ENCODE data around the gene SLIT3.

The SLIT3 gene

DNA sequence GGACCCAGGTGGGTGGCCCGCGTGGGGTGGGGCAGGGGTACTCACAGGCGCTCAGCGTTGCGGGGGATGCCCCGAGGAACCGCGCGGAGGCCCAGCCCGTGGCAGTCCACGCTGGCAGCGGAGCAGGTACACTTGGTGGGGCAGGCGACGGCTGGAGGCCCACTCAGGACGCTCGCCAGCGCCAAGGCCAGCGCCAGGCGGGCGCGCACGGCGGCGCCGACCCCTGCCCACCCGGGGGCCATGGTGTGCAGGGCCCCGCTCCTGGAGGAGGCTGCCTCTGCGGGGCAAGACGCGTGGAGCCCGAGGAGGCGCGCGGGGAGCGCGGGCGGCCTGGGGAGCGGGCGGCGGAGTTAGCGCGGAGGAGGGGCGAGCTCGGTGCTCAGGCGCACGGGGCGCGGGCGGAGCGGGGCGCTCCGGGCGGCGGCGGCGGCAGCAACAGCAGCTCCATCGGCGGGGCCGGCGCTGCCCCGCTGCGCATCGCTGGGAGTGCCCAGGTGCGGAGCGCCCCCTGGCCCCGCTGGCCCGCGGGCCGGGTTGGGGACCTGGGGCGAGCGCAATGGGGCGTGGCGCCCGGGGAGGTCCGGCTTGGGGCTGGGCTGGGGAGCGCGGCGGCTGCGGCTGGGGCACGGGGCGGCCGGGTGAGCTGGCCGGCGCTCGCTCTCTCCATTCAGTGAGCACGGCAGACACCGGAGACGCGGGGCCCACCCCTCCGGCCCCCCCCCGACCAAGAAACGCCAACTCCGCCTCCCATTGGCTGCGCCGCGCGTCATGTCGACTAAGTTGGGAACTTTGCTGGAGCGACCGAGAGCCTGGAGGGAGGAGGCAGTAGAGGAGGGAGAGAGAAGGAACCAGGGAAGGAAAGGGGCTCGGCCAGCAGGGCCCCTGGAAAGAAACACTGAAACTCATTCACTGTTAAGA lies at the start of gene SLIT3:
SLIT3 (minus strand) TSS at position 672 of the 918 bp plus-strand sequence; CDS start at position 242, 430 bp downstream.
- DNase-seq, result no peak

DNA sequence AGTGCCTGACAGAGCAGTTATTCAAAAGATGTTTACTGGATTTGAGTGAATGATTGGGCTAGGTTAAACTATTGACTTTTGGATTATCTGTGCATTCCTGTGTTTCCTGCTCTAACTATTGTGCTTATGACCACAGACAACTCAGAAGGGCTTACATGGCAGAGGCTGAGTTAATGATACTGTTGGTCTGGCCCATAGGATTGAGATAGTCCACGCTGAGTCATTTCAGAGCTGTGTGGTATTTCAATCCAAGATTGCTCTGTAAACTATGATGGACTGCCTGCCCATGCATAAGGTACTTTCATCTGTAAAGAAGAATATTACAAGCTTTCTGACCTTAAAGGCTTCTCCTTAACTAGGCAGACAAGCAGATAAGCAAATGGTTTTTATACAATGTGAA lies 49.1 kb upstream of the SLIT3 start:
- no peak for DNase-seq

DNA sequence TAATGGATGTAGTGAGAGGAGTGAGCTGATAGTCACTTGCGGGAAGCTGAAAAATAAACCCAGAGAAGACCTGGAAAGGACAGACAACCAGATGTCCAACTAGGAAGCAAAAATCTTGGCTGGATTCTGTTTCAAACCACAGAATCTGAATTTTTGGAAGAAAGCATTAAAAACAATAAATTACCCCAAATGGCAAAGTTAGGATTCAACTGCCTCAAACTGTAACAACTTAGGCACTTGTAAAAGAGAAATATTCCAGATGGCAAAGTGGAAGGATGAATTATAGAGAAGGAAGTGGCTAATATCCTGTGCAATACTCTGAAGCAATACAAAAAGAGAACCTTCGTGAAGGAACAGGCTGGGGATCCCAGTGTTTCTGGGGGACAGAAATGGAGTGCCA lies 46.8 kb upstream of the SLIT3 start:
- DNase-seq, result no peak

DNA sequence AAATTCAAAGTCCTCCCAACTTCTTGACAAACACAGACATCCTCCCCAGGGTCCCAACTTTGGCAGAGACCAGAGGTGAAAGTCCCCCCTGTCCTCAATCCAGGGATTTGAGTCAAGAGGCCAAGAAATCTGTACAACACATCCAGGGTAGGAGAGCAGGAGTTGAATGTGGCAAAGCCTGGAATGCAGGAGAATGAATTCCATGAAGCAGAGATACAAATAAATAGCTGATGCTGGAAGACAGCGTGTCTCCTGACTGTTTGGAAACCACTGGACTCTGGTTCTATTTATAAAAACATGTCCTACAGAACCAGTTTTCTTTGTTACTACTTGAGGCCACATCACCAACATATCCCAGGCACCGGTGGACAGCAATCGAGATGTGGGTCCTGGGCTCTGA lies 43.7 kb upstream of the SLIT3 start:
- no peak for DNase-seq

DNA sequence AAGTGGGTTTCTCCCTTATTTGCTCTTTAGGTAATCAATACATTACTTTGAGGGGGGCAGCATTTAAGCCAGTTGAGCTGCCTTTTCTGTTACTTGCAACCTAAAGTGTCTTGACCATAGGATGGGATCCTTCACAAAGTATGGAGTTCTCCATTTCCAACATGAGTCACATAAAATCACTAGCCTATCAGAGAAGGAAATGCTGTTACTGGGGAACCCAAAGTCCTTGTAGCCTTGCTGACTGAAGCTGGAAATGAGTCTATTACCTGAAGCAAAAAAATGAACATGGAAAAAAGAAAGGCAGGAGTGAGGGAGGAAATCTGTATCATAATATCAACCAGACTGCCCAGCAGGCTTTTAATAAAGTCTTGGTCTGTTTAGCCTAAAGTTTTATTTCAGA lies 42.8 kb upstream of the SLIT3 start:
- no peak for DNase-seq

DNA sequence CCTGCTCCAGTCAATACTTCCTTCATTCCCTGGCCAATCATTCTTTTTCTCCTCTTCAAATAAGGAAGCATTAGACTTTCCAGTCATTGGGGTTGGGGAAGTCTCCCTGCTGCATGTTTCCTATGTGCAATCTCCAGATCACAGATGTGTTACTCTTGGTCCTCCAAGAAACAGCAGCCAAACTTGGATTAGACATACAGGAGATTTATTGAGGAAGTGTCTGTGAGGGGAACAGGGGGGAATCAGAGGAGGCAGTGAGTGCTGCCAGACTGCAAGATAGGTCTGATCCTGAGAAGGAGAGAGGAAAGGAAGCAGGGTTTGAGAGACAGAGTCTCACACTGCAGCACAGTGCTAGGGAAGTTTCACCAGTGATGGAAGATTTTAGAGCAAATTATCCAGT lies 40.6 kb upstream of the SLIT3 start:
- no peak for DNase-seq

DNA sequence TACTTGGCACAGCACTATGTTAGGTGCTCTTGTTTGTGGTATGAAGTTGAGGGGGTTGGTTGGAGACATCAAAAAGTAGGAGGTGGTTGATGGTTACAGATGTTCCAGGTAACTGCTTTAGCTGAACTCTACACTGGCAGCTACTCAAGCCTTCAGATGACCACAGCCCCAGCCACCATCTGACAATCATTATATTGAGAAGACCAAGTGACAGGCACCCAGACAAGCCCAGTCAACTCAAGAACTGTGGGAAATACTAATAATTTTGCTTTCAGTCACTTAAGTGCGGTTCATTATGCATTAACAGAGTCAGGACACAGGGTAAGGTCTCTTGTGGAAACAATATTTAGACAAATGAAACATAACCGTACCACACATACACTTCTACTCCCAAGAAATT lies 38.9 kb upstream of the SLIT3 start:
- DNase-seq, result no peak

DNA sequence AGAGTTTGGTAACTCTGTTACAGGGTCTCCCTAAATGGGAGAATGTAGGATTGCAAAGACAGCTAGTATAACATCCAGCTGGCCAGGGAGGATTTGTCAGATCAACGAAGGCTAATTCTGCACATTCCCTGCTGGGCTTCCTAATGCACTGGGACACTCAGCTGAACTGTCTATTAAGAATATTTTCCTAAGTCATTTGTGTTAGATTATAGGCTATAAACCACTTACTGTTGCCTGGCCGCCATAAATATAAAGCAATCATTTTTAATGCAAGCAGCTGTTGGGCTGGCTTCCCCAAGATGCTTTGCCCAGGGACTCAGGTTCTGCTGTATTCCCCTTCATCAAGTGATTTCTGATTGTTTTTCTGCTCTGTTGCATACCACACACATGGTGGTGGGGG lies 35.3 kb upstream of the SLIT3 start:
- DNase-seq, result no peak

DNA sequence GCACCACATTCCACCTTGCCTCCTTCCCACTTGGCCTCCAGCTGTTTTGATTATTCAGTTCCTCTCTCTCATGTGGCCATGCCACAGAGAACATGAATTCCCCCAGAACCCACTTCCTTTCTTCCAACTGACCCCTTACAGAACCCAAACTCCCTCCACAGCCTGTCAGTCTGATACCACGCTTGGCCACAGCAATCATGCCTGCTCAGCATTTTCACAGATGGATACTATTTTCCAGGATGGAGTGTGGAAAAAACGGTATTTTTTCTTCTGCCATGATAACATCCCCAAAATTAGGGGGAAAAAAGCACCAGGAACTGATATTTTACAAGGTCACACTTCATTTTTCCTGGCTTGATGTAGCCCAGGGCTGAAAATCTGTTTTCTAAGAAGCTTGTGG lies 34.9 kb upstream of the SLIT3 start:
- DNase-seq, result no peak

DNA sequence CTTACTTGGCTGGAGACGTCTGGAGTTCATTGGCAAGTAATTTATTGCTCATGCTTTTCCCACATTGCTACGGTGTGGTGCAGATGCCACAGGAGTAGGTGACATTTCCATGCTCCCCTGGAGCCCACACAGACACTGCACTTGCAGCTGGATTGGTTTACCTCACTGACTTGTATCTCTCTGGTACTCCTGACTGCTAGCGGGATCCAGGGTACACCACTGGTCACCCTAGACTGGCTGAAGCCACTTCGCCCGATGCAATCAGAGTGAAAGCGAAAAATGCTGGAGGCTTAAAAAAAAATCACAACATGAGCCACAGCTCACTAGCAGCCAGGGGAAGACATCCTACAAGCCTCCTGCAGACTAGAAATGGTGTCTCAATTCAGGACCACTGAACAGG lies 32.6 kb upstream of the SLIT3 start:
- no peak for DNase-seq

DNA sequence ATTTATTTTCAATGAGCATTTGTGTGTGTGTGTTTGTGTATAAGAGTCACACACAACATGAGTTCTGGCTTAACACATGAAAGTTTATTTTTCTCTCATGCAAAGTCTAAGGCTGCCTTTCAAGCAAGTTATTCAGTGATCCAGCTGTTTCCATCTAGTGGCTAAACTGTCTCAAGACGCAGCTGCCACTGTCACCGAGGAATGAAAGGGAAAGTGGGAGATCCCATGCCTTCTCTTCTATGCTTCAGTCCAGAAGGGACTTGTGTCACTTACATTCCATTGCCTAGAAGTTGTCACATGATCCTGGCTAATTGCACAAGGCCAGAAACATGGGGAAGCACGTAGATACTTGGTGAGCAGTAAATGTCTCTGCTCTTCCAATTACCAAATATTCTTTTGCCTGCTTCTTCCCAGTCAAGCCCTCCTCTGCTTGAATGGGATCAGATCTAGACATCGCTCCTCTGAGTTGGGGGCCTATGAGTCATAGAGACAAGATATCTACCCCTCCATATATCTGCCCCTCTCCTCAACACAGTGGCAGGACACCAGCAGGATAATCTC lies 30.4 kb upstream of the SLIT3 start:
- no peak for DNase-seq

DNA sequence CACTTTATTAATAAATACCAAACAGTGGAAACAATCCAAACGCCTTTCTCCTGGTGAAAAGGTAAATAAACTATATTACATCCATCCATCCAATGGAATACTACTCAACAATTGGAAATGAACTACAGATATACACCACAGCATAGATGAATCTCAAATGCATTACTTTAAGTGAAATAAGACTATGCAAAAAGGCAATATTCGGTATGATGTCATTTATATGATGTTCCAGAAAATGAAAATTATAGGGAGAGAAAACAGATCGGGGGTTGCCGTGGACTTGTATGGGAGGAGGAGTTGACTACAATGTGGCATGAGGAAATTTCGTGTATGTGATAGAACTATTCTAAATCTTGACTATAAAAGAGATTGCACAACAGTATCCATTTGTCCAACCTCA lies 27.5 kb upstream of the SLIT3 start:
- DNase-seq, result no peak

DNA sequence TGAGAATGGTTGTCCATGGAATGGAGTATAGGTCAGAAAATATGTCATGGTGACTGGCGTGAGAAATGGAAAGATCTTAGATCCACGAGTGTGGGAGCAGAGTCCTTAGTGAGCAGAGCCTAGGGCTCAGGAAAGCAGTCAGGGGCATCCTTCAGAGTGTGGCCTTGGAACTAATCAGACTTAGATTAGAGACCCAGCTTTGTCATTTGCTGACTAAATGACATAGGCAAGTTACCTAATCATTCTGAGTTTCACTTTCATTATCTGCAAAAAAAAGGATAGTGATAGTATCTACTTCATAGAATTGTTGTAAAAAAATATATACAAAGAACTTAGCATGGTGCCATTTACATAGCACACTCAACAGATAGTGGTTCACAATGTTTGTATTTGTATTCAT lies 24.3 kb upstream of the SLIT3 start:
- no peak for DNase-seq

DNA sequence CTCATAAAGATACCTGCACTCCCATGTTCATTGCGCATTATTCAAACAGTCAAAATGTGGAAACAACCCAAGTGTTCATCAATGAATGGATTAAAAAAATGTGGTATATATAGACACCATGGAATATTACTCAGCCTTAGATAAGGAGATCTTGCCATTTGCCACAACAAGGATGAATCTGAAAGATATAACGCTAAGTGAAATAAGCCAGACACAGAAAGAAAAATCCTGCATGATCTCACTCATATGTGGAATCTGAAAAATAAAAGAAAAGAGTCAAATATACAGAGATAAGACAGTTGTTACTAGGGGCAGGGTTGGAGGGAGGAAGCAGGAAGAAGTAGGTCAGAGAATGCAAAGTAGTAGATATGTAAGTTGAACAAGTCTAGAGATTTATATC lies 17.6 kb upstream of the SLIT3 start:
- DNase-seq, result no peak

DNA sequence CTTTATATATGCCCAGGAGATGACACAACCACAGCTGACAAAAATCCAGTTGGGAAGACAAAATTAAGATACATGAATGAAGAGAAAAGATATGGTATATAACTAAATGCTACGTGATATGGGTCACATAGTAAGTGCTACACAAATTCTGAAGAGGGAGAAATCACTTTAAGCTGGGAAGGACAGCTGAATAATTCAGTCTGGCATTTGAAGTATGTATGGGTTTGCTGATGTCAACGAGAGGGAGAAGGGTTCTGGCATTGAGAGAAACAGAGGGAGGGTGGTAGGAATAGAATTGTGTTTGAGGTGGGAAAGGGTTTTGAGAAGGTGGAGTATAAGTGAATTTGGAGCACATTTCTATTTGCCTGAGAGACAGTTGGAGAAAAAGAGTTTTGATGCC lies 6.7 kb upstream of the SLIT3 start:
- DNase-seq, result no peak

DNA sequence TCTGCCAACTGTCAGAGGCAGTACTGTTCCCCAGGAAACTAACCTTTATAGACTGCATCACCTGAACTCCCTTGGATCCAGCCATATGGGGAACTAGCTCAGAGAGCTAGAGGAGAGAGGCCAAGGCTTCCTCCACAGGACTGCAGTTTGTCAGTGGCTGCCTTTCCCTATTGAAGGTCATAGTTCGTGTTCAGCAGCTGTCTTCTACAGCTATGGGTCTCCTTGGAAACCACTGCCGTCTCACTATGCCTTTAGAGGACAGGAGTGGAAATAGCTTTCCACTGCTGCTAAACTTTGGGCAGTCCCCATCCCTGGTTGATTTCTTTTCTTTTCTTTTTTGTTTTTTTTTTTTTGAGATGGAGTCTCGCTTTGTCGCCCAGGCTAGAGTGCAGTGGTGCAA lies 4.4 kb upstream of the SLIT3 start:
- DNase-seq, result no peak

DNA sequence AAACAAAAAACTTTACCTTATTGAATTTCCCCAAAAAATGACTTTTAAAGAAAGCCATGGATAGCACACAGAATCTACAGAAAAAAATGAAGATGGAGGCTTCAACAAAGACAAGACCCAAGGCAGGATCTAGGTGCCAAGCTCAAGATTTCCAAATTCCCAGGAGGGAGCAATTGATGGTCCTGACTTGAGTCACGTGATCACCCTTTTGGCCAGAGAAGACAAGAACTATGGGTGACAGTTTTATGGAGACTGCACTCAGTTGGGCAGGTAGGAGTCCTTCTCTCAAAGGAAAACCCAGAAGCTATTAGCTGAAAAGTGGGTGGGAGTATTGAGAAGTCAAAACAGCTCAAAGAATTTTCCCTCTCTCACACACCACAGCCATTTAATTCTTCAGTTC lies 3.2 kb upstream of the SLIT3 start:
- DNase-seq, result no peak

DNA sequence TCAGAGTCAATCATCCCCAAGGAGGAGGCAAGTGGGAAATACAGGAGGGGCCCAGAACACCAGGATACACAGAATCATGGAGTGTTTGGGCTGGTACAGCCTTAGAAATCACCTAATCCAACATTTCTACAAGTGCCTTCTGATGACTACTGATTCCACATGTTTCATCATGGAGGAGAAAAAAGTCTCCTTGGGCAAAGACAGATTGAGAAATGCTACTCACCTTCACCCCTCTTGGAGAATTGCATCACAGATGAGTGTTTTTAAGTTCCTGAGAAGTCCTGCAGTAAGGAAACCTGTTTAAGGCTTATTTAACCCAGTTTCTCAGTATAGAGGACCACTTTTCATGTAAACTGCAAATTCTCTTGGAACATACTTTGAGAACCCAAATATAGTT lies 2.2 kb upstream of the SLIT3 start:
- no peak for DNase-seq

DNA sequence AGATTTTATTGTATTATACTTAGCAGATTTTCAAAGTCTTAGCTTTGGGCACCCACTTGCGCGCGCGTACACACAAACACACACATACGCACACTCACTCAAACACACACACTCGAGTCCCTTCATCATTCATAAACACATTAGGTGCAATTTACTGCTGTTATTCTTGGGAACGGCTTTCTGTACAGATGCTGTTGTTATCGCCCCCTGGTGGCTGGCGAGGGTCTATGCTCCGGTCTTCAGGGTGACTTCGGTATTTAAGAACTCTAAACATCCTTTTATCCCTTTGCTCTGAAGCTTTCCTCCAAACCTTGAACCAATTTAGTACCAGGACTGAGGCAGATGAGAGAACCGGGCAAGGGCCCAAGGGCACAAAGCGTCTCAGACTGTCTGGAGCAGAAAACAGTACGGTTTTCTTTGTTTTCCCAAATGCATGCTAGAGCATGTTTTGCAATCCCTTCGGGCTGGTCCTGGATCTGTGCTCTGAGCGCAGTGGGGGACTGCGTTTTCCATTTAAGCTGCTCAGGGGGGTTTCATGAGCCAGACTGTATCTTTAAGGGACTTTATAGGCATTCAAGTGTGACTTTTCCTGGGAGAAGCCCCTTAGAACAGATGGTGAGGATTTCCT lies 1.7 kb upstream of the SLIT3 start:
- DNase-seq, result peak; percentile 61

DNA sequence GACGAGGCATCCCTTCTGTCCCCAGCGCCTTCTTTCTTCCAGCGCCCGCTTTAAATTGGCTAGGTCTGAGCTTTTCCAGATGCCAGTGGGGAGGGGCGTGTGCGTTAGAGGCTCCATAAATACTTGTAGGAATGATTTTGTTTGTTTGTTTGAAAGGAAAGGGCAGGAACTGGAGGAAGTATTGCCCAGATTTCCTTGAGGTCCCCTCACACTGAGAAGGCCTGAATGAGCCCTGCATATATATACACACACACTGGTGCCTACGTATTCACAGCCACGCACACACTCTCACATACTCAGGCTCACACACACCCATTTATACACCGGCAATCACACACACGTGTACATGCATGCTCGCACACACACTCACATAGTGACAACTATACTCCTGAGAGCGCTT lies 1.0 kb upstream of the SLIT3 start:
- DNase-seq, result no peak

DNA sequence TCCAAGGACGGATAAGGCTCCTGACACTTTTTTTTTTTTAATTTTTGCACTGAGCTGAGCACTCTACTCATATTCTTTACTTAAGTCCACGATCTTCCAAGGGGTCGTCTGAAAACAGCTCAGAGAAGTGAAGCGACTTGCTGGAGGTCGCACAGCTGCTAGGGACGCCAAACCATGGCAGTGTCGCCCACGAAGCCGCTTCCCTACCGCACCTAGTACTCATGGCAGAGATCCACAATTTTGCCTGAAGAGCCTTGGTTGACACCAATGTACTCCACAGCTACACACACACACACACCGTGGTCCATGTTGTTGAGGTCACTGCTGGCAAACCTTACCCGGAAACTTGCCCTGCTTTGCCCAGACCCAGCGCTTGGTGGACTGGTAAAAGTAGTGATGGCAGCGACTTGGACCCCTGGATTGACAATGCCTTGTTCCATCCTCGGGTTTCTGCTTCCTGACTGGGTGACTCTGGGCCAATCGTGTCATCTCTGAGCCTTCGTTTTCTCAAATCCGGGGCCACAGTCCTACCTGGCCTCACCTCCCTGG lies 521 bp upstream of the SLIT3 start:
- no peak for DNase-seq

DNA sequence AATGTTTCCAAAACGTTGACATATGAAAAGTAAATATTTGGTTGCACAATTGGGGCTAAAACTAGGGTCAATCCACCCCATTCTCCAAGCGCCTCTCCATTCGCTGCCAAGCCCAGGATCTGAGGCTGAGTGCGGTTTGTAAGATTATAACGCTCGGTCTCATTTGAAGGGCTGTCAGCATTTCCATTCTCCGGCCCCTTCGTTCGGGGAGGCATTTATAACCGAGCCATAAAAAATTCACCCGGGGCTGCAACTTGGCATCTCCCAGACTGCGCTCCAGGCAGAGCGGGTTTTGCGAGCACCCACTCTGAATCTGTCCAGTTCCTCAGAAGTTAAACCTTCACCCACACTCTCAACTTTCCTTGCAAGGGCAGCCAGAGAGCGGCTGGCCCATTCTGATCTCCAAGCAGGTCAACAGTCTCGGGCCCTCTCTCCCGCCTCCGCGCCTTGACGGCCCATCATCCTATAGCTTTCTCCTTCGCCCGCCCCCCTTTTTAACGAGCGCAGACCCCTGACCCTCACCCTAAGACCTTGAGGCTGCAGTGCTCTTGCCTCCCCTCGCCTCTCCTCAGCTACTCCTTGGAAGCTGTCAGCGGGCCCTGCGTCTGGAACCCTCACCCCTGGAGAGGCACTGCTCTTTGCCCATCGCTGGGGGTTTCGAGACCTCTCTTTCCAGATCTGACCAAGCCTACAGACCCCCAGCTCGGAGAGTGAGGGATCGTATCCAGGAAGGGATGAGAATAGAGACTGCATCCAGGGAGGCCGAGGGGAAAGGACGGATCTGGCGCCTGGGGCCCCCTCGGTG lies 1.1 kb downstream of the SLIT3 start:
- DNase-seq, result no peak

DNA sequence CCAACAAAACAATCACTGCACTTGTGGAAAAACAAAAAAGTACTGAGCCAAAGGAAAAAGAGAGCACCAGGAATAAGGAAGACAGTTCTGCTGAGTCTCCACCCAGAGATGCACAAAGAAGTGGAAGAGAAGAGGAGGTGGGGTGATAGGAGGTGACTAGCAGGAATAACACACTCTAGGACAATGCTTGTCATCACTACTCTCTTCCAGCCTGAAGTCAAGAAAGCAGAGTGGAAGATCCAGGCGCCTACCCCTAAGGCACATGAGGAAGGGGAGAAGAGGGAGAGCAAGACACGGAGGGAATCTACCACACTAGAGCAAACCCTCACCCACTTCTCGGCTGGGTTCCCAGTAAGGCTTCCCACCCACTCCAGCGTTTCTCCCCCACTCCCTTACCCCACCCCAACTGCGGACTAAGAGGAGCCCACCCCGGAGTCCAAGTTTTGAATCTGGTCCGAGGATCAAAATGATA lies 1.7 kb downstream of the SLIT3 start:
- no peak for DNase-seq
